Large intestine (tissue), 3 donors: ENCODE measurements around the gene TENT5A. TPM values are rescaled to one million over a fixed set of nuclear protein-coding genes. Genes with fewer than 3 reads are reported as not detected.

ENCODE experiments used
- DNase-seq, 2 donors: peaks; one replicate each; pipeline versions ENCODE4 v3.0.0 to v3.0.0-alpha.2; 2013
- H3K27ac ChIP-seq: one replicate; pipeline ENCODE4 v1.5.1; 2013; ENCODE audit warnings: low read length
- H3K27me3 ChIP-seq: 2 replicates; pipeline ENCODE4 v1.6.1; 2013; ENCODE audit warnings: low read length; ENCODE audit not compliant: control insufficient read depth, insufficient read depth
- H3K36me3 ChIP-seq: 2 replicates; pipeline ENCODE4 v1.6.1; 2013; ENCODE audit warnings: low read length; ENCODE audit not compliant: control insufficient read depth, insufficient read depth
- H3K4me1 ChIP-seq: one replicate; pipeline ENCODE4 v1.6.1; 2013; ENCODE audit warnings: low read length; ENCODE audit not compliant: control insufficient read depth, insufficient read depth
- H3K4me3 ChIP-seq: one replicate; pipeline ENCODE4 v1.5.1; 2013; ENCODE audit warnings: low read length
- H3K9me3 ChIP-seq: one replicate; pipeline ENCODE4 v1.6.1; 2013; ENCODE audit warnings: mild to moderate bottlenecking, low read depth, low read length, moderate library complexity; ENCODE audit not compliant: control insufficient read depth
- WGBS: methylation state at CpG from one replicate; pipeline ENCODE4 v1.1.5; 2013; ENCODE audit warnings: low lambda C conversion rate; ENCODE audit not compliant: insufficient coverage; 5-methylcytosine and 5-hydroxymethylcytosine counted together
- polyA plus RNA-seq: library from polyadenylated mRNA; unstranded; fragments of 120-200 nt; gene quantifications from one replicate; pipeline ENCODE4 v1.2.1, GENCODE V29; 2013

TENT5A gene
- polyA plus RNA-seq, 1 donor, result 25.7 TPM

DNA sequence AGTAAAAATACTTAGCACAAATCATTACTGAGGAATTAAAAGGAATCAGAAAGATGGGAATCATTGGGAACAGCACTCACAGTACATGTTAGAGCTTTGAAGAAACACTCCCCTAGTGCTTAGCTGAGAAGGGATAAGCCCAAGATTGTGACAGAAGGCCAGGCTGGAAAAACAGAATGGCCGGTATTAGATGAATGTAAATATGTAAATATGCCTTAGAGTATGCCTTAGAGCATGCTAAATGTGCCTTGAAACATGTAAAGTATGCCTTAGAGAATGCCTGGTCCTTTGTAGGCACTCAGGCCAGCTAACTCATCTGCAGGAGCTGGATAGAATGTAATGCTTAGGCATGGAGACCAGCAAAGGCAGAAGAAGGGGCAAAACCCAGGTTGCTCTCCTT, 10.6 kb upstream of the TENT5A start:
- peaks cover 14% of the 10 kb centered on the region for H3K4me1 ChIP-seq
- no peak for DNase-seq
- no peak overlapping the region for H3K4me3 ChIP-seq
- no peaks in the 10 kb centered on the region for H3K27me3 ChIP-seq
- WGBS, result no CpG with 5 or more reads among the region's 1 CpG
- no peaks in the 10 kb centered on the region for H3K36me3 ChIP-seq
- no peaks in the 10 kb centered on the region for H3K9me3 ChIP-seq
- H3K27ac ChIP-seq, result no peak overlapping the region

DNA sequence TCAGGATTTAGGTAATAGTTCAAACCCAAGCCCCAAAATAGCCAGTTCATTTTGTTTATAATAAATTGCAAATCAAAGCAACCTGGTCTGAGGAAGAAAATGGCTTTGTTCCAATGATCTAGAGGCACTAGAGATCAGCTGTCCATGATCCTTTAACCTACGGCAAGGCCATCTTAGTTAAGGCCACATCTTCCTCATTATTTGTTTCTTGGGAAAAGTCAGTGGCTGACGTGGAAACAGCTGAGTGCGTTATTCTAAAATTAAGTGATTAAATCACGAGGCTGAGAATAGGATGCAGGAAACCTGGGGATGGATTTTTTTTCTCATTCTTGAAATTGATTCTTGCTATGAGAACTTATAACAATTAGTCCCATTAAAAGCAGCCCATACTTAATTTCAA, 10.1 kb upstream of the TENT5A start:
- no peaks in the 10 kb centered on the region for H3K9me3 ChIP-seq
- 51% methylated on average over 2 of the region's 4 CpGs for WGBS
- H3K36me3 ChIP-seq, result no peaks in the 10 kb centered on the region
- no peak overlapping the region for H3K4me3 ChIP-seq
- no peak for DNase-seq
- H3K27ac ChIP-seq, result no peak overlapping the region
- no peaks in the 10 kb centered on the region for H3K27me3 ChIP-seq
- peaks cover 14% of the 10 kb centered on the region for H3K4me1 ChIP-seq

DNA sequence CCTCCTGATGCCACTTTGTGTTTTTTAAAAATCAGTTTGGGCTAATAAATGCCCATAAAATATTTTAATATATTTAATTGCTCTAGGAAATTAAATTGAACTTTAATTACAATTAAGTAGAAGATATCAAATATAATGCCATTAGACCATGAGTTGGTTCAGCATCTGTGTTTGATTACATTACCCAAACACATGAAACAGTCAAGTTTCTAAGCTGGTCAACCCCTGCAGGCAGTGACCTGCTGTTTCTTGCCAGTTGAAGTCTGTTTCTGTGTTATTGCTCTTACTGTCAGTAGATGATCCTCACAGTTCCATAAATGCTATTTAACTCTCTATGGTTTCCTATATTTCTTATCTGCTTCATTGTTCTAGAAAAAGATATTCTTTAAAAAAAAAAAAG, 9.7 kb upstream of the TENT5A start:
- DNase-seq, result no peak
- H3K27ac ChIP-seq, result no peak overlapping the region
- H3K9me3 ChIP-seq, result no peaks in the 10 kb centered on the region
- H3K4me3 ChIP-seq, result no peak overlapping the region
- no peaks in the 10 kb centered on the region for H3K27me3 ChIP-seq
- H3K4me1 ChIP-seq, result peaks cover 10% of the 10 kb centered on the region
- H3K36me3 ChIP-seq, result no peaks in the 10 kb centered on the region

DNA sequence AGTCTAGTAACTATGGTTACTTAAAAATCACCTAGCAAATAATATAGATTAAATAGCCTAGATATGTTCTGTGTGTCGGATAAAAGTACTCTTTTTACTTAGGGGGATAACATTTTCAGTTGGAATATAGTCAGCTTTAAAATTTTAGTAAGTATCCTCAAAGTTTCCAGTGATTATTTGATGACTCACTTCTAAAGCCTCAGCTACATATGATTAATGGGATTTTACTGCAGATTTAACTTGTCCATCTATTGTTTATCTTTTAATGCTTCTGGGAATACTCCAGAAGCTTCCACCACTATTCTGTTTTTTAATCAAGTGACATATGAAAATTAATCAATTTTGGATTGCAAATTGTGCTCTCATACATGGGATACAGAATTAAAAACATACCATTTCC, 8.7 kb upstream of the TENT5A start:
- no peaks in the 10 kb centered on the region for H3K27me3 ChIP-seq
- WGBS, result 83% methylated on average over 1 of the region's 1 CpG
- no peak overlapping the region for H3K27ac ChIP-seq
- no peak overlapping the region for H3K4me3 ChIP-seq
- H3K4me1 ChIP-seq, result peaks cover 6% of the 10 kb centered on the region
- no peak for DNase-seq
- H3K9me3 ChIP-seq, result no peaks in the 10 kb centered on the region
- no peaks in the 10 kb centered on the region for H3K36me3 ChIP-seq

DNA sequence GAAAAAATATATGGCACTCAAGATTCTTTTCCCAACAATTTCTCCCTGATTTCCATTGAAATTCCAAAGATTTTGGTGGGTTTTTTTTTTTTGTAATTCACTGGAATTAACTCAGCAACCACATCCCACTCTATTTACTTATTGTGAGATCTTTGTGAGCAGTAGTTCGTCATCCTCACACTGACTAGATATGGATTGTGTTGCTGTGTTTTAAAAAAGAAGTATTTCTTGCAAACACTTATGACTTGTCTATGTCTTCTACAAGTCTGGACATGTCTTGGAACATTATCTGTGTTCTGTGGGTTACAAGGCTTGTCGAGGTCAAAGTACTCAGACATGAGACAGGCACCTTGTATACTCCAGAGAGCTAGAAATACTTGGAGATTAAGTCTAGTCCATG, 7.3 kb upstream of the TENT5A start:
- Histone ChIP-seq H3K4me1 (peaks cover 7% of the 10 kb centered on the region), H3K9me3 (no peaks in the 10 kb centered on the region), H3K27me3 (no peaks in the 10 kb centered on the region), H3K4me3 (no peak overlapping the region), H3K36me3 (no peaks in the 10 kb centered on the region), H3K27ac (peak overlapping the region; percentile 60)
- WGBS, result no CpG with 5 or more reads among the region's 2 CpGs
- peak; percentile 55 to 78 for DNase-seq

DNA sequence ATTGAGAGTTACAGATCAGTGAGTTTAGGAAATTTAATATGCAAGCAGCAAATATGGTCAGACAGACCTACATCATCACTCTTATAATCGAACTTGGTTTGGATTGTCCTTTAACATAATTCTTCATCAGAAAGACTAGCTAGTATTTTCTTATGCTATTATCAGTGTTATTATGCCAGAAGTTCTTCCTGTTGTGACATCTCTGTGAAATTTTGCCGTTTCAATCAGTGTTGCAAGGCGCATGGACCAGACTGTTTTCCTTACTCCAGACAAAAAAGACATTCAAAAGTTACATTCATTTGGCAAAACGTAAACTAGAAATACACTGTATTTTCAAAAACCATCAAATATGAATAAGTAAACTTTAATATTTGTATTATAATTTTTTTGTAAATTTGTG, 5.7 kb upstream of the TENT5A start:
- 94% methylated on average over 2 of the region's 4 CpGs for WGBS
- H3K9me3 ChIP-seq, result no peaks in the 10 kb centered on the region
- DNase-seq, result no peak
- no peaks in the 10 kb centered on the region for H3K27me3 ChIP-seq
- H3K4me1 ChIP-seq, result peaks cover 10% of the 10 kb centered on the region
- H3K4me3 ChIP-seq, result no peak overlapping the region
- H3K27ac ChIP-seq, result no peak overlapping the region
- H3K36me3 ChIP-seq, result no peaks in the 10 kb centered on the region

DNA sequence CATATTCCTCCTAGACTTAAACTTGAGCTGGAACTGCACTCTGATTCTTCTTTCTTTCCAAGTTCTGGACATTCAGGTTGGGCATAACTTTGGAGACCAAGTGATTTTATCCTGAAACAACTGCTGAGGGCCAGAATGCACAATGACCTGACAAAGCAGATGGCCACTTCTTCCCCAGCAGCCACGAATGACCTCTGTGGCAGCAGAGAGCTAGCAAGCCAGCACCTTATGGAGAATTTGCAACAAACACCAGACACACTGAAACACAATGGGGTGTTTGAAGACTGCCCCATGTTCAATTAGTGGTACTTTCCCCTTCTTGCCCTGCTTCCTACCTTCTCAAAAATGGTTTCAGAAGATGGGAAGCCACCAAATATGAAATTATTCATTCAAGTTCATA, 4.2 kb upstream of the TENT5A start:
- Histone ChIP-seq H3K4me1 (peaks cover 10% of the 10 kb centered on the region), H3K36me3 (no peaks in the 10 kb centered on the region), H3K27ac (no peak overlapping the region), H3K27me3 (no peaks in the 10 kb centered on the region), H3K9me3 (no peaks in the 10 kb centered on the region), H3K4me3 (no peak overlapping the region)
- no peak for DNase-seq
- WGBS, result no CpG with 5 or more reads among the region's 1 CpG

DNA sequence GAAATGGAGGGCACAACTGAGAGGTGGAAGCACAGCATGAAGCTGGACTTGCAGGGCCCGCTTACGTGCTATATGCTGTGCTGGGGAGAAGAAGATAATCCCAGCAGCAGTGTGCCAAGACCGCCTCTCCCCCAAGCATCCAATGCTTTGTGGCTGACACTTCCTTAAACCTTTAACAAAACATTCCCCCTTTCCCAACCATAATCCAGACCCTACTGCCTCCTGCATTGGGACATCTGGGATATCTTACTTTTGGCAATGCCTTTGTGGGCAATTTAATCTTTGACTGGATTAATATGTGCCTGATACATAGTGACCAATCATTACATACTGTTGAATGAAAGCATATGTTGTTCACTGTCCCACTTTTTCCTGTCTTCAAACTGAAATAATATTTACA, 3.1 kb upstream of the TENT5A start:
- no peak overlapping the region for H3K4me3 ChIP-seq
- no peak for DNase-seq

DNA sequence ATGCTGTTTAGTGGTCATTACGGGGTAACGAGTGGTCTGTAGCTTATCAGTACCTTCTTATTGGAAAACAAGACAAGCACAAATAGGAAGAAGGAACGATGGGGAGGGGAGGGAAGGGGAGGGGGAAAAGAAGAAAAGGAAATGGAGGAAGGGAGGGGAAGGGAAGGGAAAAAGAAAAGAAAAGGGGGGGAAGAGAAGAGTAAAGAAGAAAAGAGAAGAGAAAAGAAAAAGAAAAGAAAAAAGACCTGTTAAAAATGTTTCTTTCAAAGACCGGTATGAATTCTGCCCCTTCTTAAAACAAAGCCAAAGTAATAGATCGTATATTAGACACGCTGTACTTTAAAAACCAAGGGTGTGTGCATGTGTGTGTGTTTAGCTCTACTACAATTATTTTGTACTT, 2.4 kb upstream of the TENT5A start:
- H3K4me1 ChIP-seq, result peaks cover 3% of the 10 kb centered on the region
- peak overlapping the region; percentile 96 for H3K27ac ChIP-seq
- no peak for DNase-seq
- H3K4me3 ChIP-seq, result no peak overlapping the region
- no peaks in the 10 kb centered on the region for H3K36me3 ChIP-seq
- H3K27me3 ChIP-seq, result no peaks in the 10 kb centered on the region
- H3K9me3 ChIP-seq, result no peaks in the 10 kb centered on the region
- WGBS, result 86% methylated on average over 4 of the region's 6 CpGs

More for the DNA sequence above, 3.1 kb upstream of the TENT5A start:
- H3K27me3 ChIP-seq, result no peaks in the 10 kb centered on the region
- no peaks in the 10 kb centered on the region for H3K9me3 ChIP-seq
- H3K4me1 ChIP-seq, result peaks cover 5% of the 10 kb centered on the region
- H3K36me3 ChIP-seq, result no peaks in the 10 kb centered on the region
- no CpG with 5 or more reads among the region's 3 CpGs for WGBS
- H3K27ac ChIP-seq, result no peak overlapping the region

DNA sequence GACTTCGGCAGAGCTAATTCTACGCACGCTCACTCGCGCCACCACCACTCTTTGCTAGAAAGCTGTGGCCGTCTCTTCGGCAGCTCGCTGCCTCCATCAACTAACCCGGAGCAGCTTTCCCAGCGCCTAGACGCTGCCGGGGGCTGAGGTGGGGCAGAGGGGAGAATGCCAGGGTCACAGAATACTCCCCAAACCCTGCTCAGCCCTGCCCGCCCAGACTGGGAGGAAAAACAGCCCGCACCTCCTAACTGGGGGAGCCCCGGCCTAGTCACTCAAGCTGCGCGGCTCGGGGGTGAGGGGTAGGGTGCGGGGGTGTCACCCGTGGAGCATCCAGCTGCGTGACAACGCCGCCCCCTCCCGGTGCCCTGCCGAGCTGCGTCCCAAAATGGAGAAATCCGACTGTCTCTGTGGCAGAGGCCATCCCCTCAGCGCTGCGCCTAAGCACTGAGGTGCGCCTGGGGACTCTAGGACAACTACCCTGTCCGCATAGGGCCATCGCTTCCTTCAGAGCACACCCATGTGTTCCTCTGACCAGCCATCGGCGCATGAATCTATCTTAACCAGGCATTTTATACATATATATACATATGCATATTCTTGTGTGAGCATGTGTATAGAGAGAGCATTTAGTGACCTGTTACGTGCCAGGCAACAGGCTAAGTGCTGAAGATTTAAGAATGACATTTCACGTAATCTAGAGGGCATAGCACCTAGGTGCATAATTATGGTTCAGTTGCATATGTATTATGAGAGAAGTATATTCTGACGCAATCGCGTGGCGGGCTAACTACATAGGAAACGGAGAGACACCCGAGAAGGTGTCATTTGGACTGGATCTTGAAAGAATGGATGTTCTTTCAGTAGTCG, 1.5 kb upstream of the TENT5A start:
- Histone ChIP-seq H3K27ac (peak overlapping the region; percentile 96), H3K4me1 (peaks cover 6% of the 10 kb centered on the region), H3K4me3 (peak overlapping the region; percentile 87), H3K9me3 (no peaks in the 10 kb centered on the region), H3K27me3 (no peaks in the 10 kb centered on the region), H3K36me3 (peaks cover 4% of the 10 kb centered on the region)
- 50% methylated on average over 1 of the region's 43 CpGs for WGBS
- DNase-seq, result peak; percentile 76 to 87
